GM19023 (cell line): Measurements from ENCODE around the gene TEFM.
"Not testable (repeated sequence)": the region's sequence is repeated elsewhere in the genome, so short reads cannot be mapped to it uniquely, and the experiment has no call there.

Experiments
- ATAC-seq: cut with Tn5 transposase; IDR thresholded peaks from one replicate; pipeline ENCODE4 v1.9.1; 2021; ENCODE audit warnings: mild to moderate bottlenecking, moderate library complexity; ENCODE audit not compliant: unreplicated experiment

The TEFM gene

GRCh38 chr17:30921544-30922196 is 15.6 kb upstream of the TEFM start, which contains the start of gene ADAP2:
TSS of gene ADAP2 (plus strand) at chr17:30921945. CDS start at chr17:30922015, 70 bp downstream.
- ATAC-seq = no peak

GRCh38 chr17:30920683-30921543 is 14.9 kb upstream of the TEFM start:
- ATAC-seq = no peak

DNA sequence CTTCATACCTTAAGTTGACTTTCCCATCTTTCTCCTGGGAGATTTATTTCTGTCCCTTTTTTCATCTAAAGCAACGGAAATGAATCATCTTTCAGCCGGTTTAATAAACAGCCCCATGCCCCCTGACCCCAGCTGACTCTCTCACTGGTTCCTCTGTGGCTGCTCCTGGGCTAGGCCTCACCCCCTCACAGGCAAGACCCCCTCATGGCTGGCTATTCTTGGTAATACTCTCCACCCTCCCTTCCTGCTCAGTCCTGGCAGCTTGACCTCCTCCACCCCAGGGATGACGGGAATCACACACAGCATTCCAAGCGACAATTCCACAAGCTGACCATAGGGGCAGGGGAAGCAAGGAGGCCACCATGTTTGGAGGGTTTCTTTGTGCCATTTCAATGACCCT is 14.2 kb upstream of the TEFM start:
- ATAC-seq = no peak

- ATAC-seq = no peak
These were observed 11.0 kb upstream of the TEFM start for GRCh38 chr17:30917050-30917449.

- no peak for ATAC-seq
These were observed 10.0 kb upstream of the TEFM start for GRCh38 chr17:30915833-30916611.

GRCh38 chr17:30913955-30914354 is 7.9 kb upstream of the TEFM start:
- no peak for ATAC-seq

DNA sequence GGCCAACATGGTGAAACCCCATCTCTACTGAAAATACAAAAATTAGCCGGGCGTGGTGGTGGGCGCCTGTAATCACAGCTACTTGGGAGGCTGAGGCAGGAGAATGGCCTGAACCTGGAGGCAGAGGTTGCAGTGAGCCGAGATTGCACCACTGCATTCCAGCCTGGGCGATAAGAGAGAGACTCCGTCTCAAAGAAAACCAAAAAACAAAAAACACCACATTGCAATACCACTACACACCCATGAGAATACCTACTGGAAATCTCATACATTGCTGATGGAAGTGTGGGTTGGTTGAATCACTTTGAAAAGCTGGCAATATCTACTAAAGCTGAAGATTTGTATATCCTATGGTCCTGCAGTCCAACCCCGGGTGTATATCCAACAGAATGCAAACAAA is 4.1 kb upstream of the TEFM start:
- not testable (repeated sequence) for ATAC-seq

DNA sequence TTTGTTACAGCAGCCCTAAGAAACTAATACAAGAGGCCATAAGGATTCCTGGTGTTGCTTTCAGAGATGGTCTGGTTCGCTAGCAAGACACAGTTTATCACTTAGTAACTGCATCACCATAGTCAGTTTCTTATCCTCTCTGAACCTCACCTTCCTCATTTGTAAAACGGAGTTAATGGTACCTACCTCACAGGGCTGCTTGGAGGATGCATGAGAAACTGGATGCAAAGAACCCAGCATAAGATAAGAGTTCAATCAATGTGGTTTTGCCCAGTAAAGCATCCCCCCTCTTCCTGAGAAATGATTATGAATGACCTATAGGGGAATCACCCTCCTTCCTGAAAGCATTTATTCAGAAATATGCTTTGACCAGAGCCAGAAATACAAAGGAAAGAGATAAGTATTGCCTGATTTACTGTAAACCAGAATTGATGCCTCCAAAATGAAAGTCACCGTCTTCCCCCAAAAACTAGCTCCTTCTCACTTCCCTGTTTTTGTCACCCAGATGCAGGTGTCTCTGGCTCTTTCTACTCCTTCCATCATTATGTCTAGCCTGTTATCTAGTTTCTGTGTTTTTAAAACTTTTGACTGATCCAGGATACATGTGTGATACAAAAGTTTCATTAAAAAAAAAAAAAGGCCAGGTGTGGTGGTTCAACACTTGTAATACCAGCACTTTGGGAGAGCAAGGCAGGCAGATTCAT is 2.8 kb upstream of the TEFM start:
- ATAC-seq = no peak

DNA sequence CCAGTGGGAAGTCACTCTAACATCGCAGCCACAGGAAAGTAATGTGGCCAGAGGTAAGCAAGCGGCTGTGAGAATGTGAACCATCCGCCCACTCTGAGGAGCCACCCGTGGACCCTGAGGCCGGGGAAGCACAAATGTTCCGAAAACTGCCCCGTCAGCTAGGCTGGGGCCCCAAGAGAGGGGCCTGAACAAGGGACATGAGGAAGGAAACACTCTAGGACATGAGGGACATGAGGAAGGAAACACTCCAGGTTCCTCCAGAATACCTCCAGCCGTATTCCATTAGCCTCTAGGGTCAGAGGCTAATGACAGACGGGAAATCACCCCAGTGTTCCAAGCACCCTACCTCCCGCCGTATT is 317 bp downstream of the TEFM start:
- peak; percentile 33 for ATAC-seq

DNA sequence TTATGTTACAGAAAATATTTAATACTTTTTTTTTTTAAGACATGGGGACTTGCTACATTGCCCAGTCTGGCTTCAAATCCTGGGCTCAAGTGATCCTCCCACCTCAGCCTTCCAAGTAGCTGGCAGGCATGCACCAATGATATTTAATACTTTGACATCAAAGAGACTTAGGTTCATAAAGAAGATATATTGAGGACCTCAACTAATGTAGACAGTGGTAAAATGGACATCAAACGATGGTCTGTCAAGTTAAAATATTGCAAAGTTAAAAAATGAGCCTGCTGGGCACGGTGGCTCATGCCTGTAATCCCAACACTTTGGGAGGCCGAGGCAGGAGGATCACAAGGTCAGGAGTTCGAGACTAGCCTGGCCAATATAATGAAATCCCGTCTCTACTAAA is 8.7 kb downstream of the TEFM start:
- ATAC-seq = no peak

- ATAC-seq = no peak
These were observed 11.8 kb downstream of the TEFM start for GRCh38 chr17:30894236-30894635.

GRCh38 chr17:30886187-30886586 is 19.9 kb downstream of the TEFM start:
- ATAC-seq = no peak

DNA sequence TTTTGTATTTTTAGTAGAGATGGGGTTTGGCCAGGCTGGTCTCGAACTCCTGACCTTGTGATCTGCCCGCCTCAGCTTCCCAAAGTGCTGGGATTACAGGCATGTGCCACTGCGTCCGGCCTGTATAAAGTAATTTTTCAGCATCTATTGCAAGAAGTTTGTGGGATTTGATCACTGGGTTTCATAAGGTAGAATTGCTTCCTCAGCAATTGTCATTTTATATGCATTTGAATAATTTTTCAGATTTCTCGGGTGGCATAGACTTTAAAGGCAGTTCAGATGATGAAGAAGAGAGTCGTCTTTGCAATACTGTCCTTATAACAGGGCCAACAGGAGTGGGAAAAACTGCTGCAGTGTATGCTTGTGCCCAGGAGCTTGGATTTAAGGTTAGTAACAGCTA is 37.0 kb downstream of the TEFM start:
- no peak for ATAC-seq

DNA sequence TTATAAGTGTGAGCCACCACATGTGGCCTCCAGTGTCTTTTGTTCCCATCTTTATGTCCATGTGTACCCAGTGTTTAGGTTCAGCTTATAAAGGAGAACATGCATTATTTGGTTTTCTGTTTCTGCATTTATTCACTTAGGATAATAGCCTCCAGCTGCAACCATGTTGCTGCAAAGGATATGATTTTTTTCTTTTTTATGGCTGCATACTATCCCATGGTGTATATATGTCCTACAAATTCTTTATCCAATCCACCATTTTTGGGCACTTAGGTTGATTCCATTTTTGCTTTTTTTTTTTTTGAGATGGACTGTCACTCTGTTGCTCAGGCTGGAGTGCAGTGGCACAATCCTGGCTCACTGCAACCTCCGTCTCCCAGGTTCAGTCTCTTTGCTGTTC is 41.4 kb downstream of the TEFM start:
- no peak for ATAC-seq

GRCh38 chr17:30858556-30859250 is 47.3 kb downstream of the TEFM start:
- ATAC-seq = no peak

GRCh38 chr17:30854146-30854545 is 51.9 kb downstream of the TEFM start:
- no peak for ATAC-seq
